NOMO-1 treated with dmso at 0.1 percent for 144 hours (cell line): ENCODE results near the gene FCRL2.
"Not testable (repeated sequence)": the region's sequence is repeated elsewhere in the genome, so short reads cannot be mapped to it uniquely, and the experiment has no call there.

Source experiments
- DNase-seq: peaks from one replicate; lab custom pipeline; 2025; ENCODE audit not compliant: unreplicated experiment; lab: John Stamatoyannopoulos, UW

FCRL2 gene

GRCh38 chr1:157753611-157754010, 23.3 kb downstream of the FCRL2 start:
- DNase-seq: no peak

- no peak for DNase-seq
Observed at GRCh38 chr1:157751283-157751682, 25.6 kb downstream of the FCRL2 start.

GRCh38 chr1:157748262-157748817, 28.6 kb downstream of the FCRL2 start:
- DNase-seq: no peak

DNA sequence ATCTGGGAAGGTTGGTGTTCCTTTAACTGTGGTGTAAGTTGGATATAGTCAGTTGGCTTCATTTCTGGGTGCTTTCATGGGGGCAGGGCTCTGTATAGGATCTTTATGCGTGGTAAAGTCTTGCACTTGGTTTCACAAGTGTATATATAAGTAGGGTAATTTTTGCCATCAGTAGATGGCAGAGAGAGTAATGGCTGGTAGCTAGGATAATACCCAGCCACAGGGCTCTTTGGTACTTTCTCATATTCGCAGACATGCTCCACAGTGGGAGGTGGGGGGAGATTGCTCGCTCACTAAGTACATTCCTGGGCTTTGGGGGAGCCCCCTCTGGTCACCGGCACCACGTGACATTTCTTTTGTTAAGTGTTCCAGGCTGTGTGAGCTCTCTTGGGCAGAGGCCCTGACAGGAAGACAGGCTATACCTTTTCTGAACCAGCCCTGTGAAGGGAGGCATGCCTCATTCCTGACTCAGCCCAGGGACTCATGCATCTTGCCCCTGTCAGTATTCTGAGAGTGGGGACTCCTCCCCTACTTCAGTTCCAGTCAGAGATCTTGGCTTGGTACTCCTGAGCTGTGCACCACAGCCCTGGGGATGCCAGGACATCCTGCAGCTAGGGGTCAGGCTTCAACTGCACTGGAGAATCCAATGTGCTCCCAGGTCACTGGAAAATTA, 37.6 kb downstream of the FCRL2 start:
- DNase-seq: no peak

GRCh38 chr1:157735991-157736390, 40.9 kb downstream of the FCRL2 start:
- DNase-seq: not testable (repeated sequence)

DNA sequence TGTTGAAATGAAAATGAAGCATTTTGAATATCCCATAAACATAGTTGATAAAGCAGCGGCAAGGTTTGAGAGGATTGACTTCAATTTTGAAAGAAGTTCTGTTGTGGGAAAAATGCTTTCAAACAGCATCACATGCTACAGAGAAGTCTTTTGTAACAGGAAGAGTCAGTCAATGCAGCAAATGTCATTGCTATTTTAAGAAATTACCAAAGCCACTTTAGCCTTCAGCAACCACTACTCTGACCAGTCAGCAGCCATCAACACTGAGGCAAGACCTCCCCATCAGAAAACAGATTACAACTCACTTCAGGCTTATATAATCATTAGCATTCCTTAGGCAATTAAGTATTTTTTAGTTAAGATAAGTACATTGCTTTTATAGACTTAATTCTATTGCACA, 42.6 kb downstream of the FCRL2 start:
- peak; percentile 55 for DNase-seq

GRCh38 chr1:157732755-157733154, 44.2 kb downstream of the FCRL2 start:
- no peak for DNase-seq

GRCh38 chr1:157725221-157725577, 51.7 kb downstream of the FCRL2 start:
- DNase-seq: peak; percentile 49

DNA sequence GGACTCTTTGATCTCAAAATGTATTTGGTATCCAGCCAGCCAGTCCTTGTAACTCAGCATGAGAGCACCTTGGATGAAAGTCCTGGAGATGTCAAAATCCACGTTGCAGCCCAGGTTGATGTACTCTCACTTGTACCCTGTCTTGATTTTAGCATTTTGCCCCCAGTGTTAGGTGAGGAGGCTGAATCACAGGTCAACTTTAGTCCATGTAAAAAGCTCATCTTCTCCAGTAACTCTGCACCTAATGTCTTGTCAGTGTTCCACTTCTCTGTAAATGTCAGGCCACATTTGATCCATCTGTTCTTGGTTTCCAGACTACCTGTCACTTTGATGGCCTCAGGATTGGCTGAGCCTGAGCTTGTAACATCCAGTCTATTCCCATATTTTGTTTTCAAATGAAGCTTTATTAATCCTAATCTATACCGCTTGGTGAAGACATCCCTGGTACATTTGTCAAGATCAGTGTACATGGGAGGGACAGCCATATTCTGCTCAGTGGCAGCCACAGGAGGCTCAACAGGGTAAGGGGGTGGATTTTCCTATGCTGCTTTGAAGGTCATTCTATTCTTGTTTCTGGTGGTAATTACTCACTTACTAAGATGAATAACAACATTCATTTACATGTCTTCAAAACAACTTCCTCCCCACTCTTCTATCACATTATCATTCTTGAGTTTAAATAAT, 52.3 kb downstream of the FCRL2 start:
- no peak for DNase-seq

DNA sequence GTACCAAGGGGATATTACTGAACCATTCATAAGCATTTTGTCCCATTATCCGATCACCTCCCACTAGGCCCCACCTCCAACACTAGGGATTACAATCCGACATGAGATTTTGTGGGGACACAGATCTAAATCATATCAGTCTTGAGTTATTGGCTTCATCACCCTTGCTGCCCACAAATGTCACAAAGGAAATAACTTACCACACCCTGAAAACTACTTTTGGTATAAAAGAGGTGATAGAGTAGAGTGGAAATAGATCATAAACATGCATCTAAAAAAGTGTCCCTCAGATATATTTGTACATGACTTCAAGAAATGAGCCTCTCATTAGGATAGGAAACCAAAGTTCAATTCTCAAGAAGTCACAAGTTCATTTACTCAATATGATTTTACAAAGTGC, 53.8 kb downstream of the FCRL2 start:
- no peak for DNase-seq

- DNase-seq: no peak
Observed at GRCh38 chr1:157721985-157722384, 54.9 kb downstream of the FCRL2 start.

DNA sequence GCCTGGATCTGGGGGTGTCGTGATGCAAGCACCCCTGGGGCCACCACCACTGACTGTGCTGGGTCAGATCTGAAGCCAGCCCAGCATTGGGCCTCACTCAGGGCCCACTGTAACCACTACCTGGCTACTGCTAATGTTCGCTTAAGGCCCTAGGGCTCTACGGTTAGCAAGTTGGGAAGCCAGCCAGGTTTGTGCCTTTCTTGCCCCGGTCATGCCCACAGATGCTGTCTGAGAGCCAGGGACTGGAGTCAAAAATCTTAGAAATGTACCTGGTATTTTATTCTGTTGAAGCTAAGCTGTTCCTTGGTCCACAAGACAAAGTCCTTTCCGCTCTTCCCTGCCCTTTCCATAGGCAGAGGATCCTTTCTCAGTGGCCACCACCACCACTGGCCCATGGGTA, 61.2 kb downstream of the FCRL2 start:
- no peak for DNase-seq

- no peak for DNase-seq
Observed at GRCh38 chr1:157711802-157712201, 65.1 kb downstream of the FCRL2 start.

- no peak for DNase-seq
Observed at GRCh38 chr1:157704878-157705277, 72.1 kb downstream of the FCRL2 start.

DNA sequence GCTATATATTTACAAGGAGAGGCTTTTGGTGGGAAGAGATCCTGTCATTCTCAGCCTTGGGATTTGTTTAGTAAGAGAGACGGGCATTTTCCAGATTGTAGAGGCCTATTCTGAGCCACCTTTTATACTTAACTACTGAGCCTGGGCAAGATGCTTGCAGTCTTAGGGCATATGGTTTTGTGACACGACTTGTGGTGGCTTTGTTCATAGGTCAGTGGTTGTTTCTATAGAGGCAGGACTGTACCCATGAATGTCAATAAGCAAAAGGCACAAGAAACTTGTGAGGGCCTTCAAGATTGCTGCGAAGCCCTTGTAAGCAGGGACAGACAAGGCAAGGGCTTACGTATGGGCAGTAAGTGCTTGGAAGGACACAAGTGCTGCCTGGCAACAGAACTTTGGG, 73.0 kb downstream of the FCRL2 start:
- no peak for DNase-seq

- no peak for DNase-seq
Observed at GRCh38 chr1:157702308-157702825, 74.6 kb downstream of the FCRL2 start.

DNA sequence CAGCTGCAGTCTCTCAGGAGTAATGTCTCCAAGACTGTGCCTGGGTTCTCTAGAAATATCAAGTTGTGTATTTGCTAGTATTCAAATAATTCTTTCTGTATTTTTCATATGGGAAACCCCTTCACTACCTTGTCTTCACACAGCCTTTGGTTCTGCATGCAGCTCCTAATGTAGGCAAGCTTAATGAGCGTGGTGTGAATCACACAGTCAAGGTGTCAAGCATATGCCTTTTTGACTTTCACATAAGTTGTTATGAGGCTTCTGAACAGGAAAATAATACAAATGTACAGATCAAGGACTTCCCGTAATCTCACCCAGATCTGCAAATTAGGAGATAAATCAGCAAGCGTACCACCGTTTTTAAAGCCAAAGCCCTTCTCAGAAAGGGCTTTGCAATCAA, 76.2 kb downstream of the FCRL2 start, which contains the start of gene FCRL3:
Gene FCRL3, minus strand, starts transcription at position 38 of the 400 bp plus-strand sequence. CDS start 280 bp downstream, outside the sequence.
- DNase-seq: no peak

GRCh38 chr1:157700305-157700704, 76.6 kb downstream of the FCRL2 start:
- DNase-seq: no peak

- DNase-seq: no peak
Observed at GRCh38 chr1:157697781-157698569, 79.0 kb downstream of the FCRL2 start.

- DNase-seq: no peak
Observed at GRCh38 chr1:157696966-157697628, 79.8 kb downstream of the FCRL2 start.
